CD4-positive, alpha-beta memory T cell (primary cell): ENCODE results near the gene POMGNT1. TPM values are rescaled to one million over a fixed set of nuclear protein-coding genes. Genes with fewer than 3 reads are reported as not detected.

Experiments
- CTCF ChIA-PET: fragments of 350-600 bp; sonication (Branson Sonifier 250); formaldehyde crosslinking; loops from one replicate; lab custom pipeline; 2021; ENCODE audit warnings: inconsistent platforms; ENCODE audit not compliant: partially characterized antibody; lab: Charles Lee
- POLR2A ChIA-PET: fragments of 350-600 bp; sonication (Branson Sonifier 250); formaldehyde crosslinking; loops from one replicate; lab custom pipeline; 2021; ENCODE audit not compliant: partially characterized antibody; lab: Charles Lee
- DNase-seq, 5 donors: peaks; one replicate each; pipeline versions ENCODE4 v3.0.0 to v3.0.0-alpha.2; 2020 to 2022; ENCODE audit warnings: mixed read lengths in 1 of 5
- H3K27ac ChIP-seq: one replicate; pipeline ENCODE4 v1.7.0; 2013; ENCODE audit warnings: low read depth, low read length
- H3K27me3 ChIP-seq: 2 replicates; pipeline ENCODE4 v1.7.0; 2013; ENCODE audit warnings: mild to moderate bottlenecking, low read length, moderate library complexity; ENCODE audit not compliant: insufficient read depth
- H3K36me3 ChIP-seq: 2 replicates; pipeline ENCODE4 v1.7.0; 2013; ENCODE audit warnings: mild to moderate bottlenecking, low read length, moderate library complexity; ENCODE audit not compliant: insufficient read depth
- H3K4me1 ChIP-seq: 2 replicates; pipeline ENCODE4 v1.7.0; 2013; ENCODE audit warnings: mild to moderate bottlenecking, low read length, moderate library complexity; ENCODE audit not compliant: insufficient read depth
- H3K4me3 ChIP-seq, 2 donors: one replicate each; pipeline ENCODE4 v1.7.0; 2013; ENCODE audit warnings: low read length in 2 of 2, mild to moderate bottlenecking in 1 of 2
- H3K9me3 ChIP-seq, 2 donors: one replicate each; pipeline ENCODE4 v1.7.0; 2013; ENCODE audit warnings: low read length in 2 of 2, control low read depth in 1 of 2; ENCODE audit not compliant: control insufficient read depth in 1 of 2
- H3K27ac Mint-ChIP-seq, 7 donors: one replicate each; pipeline ENCODE4 v1.8.0; 2020 to 2021; ENCODE audit warnings: mixed read lengths in 7 of 7, mild to moderate bottlenecking in 6 of 7, inconsistent platforms in 3 of 7, moderate library complexity in 3 of 7
- H3K27me3 Mint-ChIP-seq, 2 donors: one replicate each; pipeline ENCODE4 v1.8.0; 2020 to 2021; ENCODE audit warnings: mixed read lengths in 2 of 2
- H3K36me3 Mint-ChIP-seq, 2 donors: one replicate each; pipeline ENCODE4 v1.8.0; 2020 to 2021; ENCODE audit warnings: mixed read lengths in 2 of 2, inconsistent platforms in 1 of 2, mild to moderate bottlenecking in 1 of 2
- H3K4me1 Mint-ChIP-seq, 4 donors: one replicate each; pipeline ENCODE4 v1.8.0; 2020 to 2021; ENCODE audit warnings: mixed read lengths in 4 of 4, mild to moderate bottlenecking in 1 of 4
- H3K4me3 Mint-ChIP-seq, 8 donors: one replicate each; pipeline ENCODE4 v1.8.0; 2020 to 2021; ENCODE audit warnings: mixed read lengths in 8 of 8, mild to moderate bottlenecking in 7 of 8, moderate library complexity in 6 of 8, inconsistent platforms in 3 of 8
- H3K9me3 Mint-ChIP-seq, 8 donors: one replicate each; pipeline ENCODE4 v1.8.0; 2020 to 2021; ENCODE audit warnings: mixed read lengths in 8 of 8, mild to moderate bottlenecking in 5 of 8, inconsistent platforms in 3 of 8, moderate library complexity in 1 of 8
- intact Hi-C: fragments of 100-400 bp; cut with micrococcal nuclease; formaldehyde crosslinking; loops from one replicate; pipeline ENCODE4 v1.15.1; 2023
- polyA plus RNA-seq, 2 donors: library from polyadenylated mRNA; unstranded; fragments of 300-500 nt; fragmentation: Illumina TruSeq; gene quantifications; one replicate each; pipeline ENCODE4 v1.2.3, GENCODE V29; 2021
- total RNA-seq, 2 experiments: library from RNA; stranded (reverse); gene quantifications; one replicate each; pipeline ENCODE4 v1.2.3, GENCODE V29; 2021

Gene POMGNT1
- total and polyA plus RNA-seq, 4 experiments from 2014 or later, result 31.7 to 41.4 (median 36.5) TPM

DNA sequence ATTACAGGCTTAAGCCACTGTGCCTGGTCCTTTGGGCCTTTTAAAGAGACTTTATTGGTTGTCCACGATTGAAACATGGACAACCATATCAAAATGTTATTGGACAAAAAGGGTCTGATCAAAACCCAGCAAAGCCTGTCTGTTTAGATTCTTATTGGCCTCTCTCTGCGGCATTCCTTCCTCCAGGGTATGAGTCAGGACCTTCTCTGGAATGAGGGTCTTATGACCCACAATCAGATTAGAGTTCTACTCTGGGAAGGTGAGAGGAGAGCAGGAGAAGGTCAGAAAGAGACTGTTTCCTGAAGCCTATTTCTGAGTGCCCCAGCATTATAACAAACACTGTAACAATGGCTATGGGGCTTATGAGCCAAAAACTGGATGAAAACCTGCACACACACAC is 12.8 kb upstream of the POMGNT1 start:
- H3K4me1 Mint-ChIP-seq, result no peaks in the 10 kb centered on the region
- ChIA-PET POLR2A (no interaction called here), CTCF (no interaction called here)

GRCh38 chr1:46210561-46210960 is 12.3 kb upstream of the POMGNT1 start:
- no peaks in the 10 kb centered on the region for H3K36me3 ChIP-seq
- no peak for DNase-seq
- H3K36me3 Mint-ChIP-seq, result no peaks in the 10 kb centered on the region
- H3K27me3 Mint-ChIP-seq, result peaks cover 0 to 1% of the 10 kb centered on the region in 2 donors
- no peaks in the 10 kb centered on the region for H3K9me3 ChIP-seq
- H3K4me1 Mint-ChIP-seq, result no peaks in the 10 kb centered on the region
- H3K4me1 ChIP-seq, result no peaks in the 10 kb centered on the region
- H3K9me3 Mint-ChIP-seq, result no peaks in the 10 kb centered on the region
- H3K27ac Mint-ChIP-seq, result no peak overlapping the region
- H3K27ac ChIP-seq, result no peak overlapping the region
- no peak overlapping the region for H3K4me3 Mint-ChIP-seq
- POLR2A ChIA-PET, result no interaction called here
- no peaks in the 10 kb centered on the region for H3K27me3 ChIP-seq
- intact Hi-C loops, result no loop called here
- CTCF ChIA-PET, result no interaction called here
- no peak overlapping the region for H3K4me3 ChIP-seq

More for the DNA sequence above, 12.8 kb upstream of the POMGNT1 start:
- intact Hi-C loops, result no loop called here
- H3K27ac Mint-ChIP-seq, result no peak overlapping the region
- no peaks in the 10 kb centered on the region for H3K9me3 Mint-ChIP-seq
- no peak overlapping the region for H3K4me3 Mint-ChIP-seq
- Histone ChIP-seq H3K9me3 (no peaks in the 10 kb centered on the region), H3K27me3 (no peaks in the 10 kb centered on the region), H3K27ac (no peak overlapping the region), H3K4me1 (no peaks in the 10 kb centered on the region), H3K4me3 (no peak overlapping the region), H3K36me3 (no peaks in the 10 kb centered on the region)
- H3K36me3 Mint-ChIP-seq, result no peaks in the 10 kb centered on the region
- H3K27me3 Mint-ChIP-seq, result peaks cover 0 to 1% of the 10 kb centered on the region in 2 donors
- DNase-seq, result no peak

DNA sequence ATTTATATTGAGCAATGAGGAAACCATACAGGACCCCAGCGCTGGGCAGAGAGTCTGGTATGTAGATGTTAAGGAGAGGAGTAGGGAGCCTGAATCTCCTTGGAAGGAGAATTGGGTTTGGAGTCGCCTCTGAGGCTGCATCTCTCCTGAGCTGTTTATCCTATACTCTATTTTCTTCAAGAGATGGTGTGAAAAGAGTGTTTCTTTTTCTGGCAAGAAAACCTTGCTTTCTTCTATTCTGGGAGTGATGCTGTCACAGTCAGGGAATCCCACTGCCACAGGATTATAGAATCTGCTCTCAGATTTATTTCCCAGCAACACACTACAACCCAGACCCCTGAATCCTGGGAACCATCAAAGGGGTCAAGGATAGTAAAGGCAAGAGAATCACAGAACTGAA is 8.2 kb upstream of the POMGNT1 start:
- H3K4me1 Mint-ChIP-seq, result peaks cover 3 to 17% (median 5%) of the 10 kb centered on the region in 4 donors
- no peak overlapping the region for H3K27ac ChIP-seq
- DNase-seq, result no peak
- H3K9me3 Mint-ChIP-seq, result peaks cover 0 to 3% (median 0%) of the 10 kb centered on the region in 8 donors
- no peak overlapping the region for H3K27ac Mint-ChIP-seq
- H3K4me3 Mint-ChIP-seq, result no peak overlapping the region
- peaks cover 0 to 2% of the 10 kb centered on the region in 2 donors for H3K27me3 Mint-ChIP-seq
- no peaks in the 10 kb centered on the region for H3K36me3 Mint-ChIP-seq
- intact Hi-C loops, result no loop called here
- ChIA-PET POLR2A (no interaction called here), CTCF (interaction anchor here (1.2 kb wide), 1 partner anchor 17 kb away, joined by 5 read pairs; no protein-coding TSS in a partner anchor)
- H3K27me3 ChIP-seq, result no peaks in the 10 kb centered on the region
- no peaks in the 10 kb centered on the region for H3K36me3 ChIP-seq
- no peaks in the 10 kb centered on the region for H3K9me3 ChIP-seq
- H3K4me3 ChIP-seq, result no peak overlapping the region
- H3K4me1 ChIP-seq, result peaks cover 9% of the 10 kb centered on the region

GRCh38 chr1:46205791-46206190 is 7.6 kb upstream of the POMGNT1 start:
- Mint-ChIP-seq H3K36me3 (no peaks in the 10 kb centered on the region), H3K9me3 (peaks cover 0 to 3% (median 0%) of the 10 kb centered on the region in 8 donors), H3K4me1 (peaks cover 3 to 17% (median 5%) of the 10 kb centered on the region in 4 donors), H3K27me3 (peaks cover 0 to 2% of the 10 kb centered on the region in 2 donors), H3K4me3 (no peak overlapping the region), H3K27ac (no peak overlapping the region)
- H3K27me3 ChIP-seq, result no peaks in the 10 kb centered on the region
- no peaks in the 10 kb centered on the region for H3K9me3 ChIP-seq
- no peaks in the 10 kb centered on the region for H3K36me3 ChIP-seq
- intact Hi-C loops, result no loop called here
- ChIA-PET POLR2A (no interaction called here), CTCF (interaction anchor here (1.2 kb wide), 1 partner anchor 18 kb away, joined by 5 read pairs; no protein-coding TSS in a partner anchor)
- no peak for DNase-seq
- peaks cover 9% of the 10 kb centered on the region for H3K4me1 ChIP-seq
- H3K4me3 ChIP-seq, result no peak overlapping the region
- no peak overlapping the region for H3K27ac ChIP-seq

DNA sequence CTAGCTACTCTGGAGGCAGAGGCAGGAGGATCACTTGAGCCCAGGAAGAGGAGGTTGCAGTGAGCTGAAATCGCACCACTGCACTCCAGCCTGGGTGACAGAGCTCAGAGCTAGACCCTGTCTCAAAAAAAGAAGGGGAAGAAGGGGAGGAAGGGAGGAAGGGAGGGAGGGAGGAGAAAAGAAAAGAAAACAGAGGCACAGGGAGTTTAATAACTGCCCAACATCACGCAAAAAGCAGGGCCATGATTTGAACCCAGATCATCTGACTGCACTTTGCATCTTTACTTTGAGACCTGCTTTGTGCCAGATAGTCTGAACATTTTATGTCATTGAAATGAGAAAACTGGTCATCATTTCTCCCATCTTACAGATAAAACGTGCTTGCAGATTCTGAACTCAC is 6.9 kb upstream of the POMGNT1 start:
- H3K36me3 ChIP-seq, result no peaks in the 10 kb centered on the region
- H3K4me3 ChIP-seq, result no peak overlapping the region
- H3K27ac ChIP-seq, result no peak overlapping the region
- no peaks in the 10 kb centered on the region for H3K27me3 ChIP-seq
- no peak for DNase-seq
- peaks cover 3 to 20% (median 7%) of the 10 kb centered on the region in 4 donors for H3K4me1 Mint-ChIP-seq
- no peak overlapping the region for H3K4me3 Mint-ChIP-seq
- intact Hi-C loops, result no loop called here
- H3K36me3 Mint-ChIP-seq, result peaks cover 0 to 1% of the 10 kb centered on the region in 2 donors
- ChIA-PET CTCF (no interaction called here), POLR2A (no interaction called here)
- peaks cover 0 to 2% of the 10 kb centered on the region in 2 donors for H3K27me3 Mint-ChIP-seq
- peaks cover 9% of the 10 kb centered on the region for H3K4me1 ChIP-seq
- H3K27ac Mint-ChIP-seq, result no peak overlapping the region
- no peaks in the 10 kb centered on the region for H3K9me3 ChIP-seq
- peaks cover 0 to 3% (median 0%) of the 10 kb centered on the region in 8 donors for H3K9me3 Mint-ChIP-seq

DNA sequence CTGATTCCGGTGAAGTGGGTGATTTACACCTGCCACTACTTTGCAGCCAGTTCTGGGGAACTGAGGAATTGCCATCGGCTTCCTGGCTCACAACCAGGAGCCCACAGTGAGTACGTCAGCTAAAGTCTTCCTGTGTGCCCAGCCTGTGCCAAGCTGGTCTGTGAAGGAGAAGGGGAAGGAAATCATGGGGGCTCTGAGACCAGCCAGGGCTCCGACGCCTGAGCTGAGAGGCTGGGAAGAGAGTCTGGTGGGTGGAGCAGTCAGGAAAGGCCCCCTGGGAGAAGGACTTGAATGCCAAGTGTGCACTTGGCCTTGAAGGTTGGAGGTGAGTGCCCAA is 6.1 kb upstream of the POMGNT1 start:
- H3K36me3 Mint-ChIP-seq, result peaks cover 0 to 1% of the 10 kb centered on the region in 2 donors
- peak overlapping the region in 1 of 8 donors; percentile 46 for H3K4me3 Mint-ChIP-seq
- peaks cover 3 to 23% (median 9%) of the 10 kb centered on the region in 4 donors for H3K4me1 Mint-ChIP-seq
- ChIA-PET POLR2A (no interaction called here), CTCF (interaction anchor here (1.6 kb wide), 1 partner anchor 19 kb away, joined by 4 read pairs; no protein-coding TSS in a partner anchor)
- H3K4me1 ChIP-seq, result peaks cover 11% of the 10 kb centered on the region
- DNase-seq, result no peak
- no peaks in the 10 kb centered on the region for H3K36me3 ChIP-seq
- intact Hi-C loops, result no loop called here
- no peaks in the 10 kb centered on the region for H3K9me3 ChIP-seq
- peaks cover 0 to 2% of the 10 kb centered on the region in 2 donors for H3K27me3 Mint-ChIP-seq
- no peak overlapping the region for H3K4me3 ChIP-seq
- H3K27ac Mint-ChIP-seq, result no peak overlapping the region
- no peaks in the 10 kb centered on the region for H3K27me3 ChIP-seq
- no peak overlapping the region for H3K27ac ChIP-seq
- peaks cover 0 to 3% (median 0%) of the 10 kb centered on the region in 8 donors for H3K9me3 Mint-ChIP-seq

DNA sequence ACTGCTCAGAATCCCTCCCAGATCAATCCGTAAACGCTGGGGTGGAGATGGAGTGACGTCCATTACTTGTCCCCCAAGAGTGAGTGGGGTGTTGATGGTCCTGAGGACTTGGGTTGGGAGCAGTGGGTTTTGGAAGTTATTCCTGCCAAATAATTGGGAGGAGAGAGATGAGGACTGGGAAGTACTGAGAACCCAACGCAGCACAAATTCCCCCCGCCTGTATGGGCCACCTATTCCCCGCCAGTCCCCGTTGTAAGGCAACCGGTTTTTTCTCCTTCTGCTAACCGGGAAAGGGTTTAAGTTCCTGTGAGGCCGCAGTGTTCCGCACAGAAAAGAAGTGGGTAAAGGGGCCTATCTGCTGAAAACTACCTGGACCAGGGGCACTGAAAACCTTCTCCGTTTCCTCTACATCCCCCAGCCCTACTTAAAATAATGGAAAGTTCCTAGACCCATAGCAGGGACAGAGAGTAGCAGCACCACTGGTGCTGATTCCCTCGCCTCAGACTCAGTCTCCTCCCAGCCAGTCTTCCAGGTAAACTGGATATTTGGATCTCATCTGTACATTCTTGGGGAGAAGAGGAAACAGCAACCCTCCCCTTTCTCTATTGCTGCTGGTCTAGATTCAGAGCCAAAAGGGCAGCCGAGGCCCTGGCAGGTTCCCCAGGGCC is 5.6 kb upstream of the POMGNT1 start:
- peak overlapping the region in 1 of 7 donors; percentile 33 for H3K27ac Mint-ChIP-seq
- Histone ChIP-seq H3K36me3 (no peaks in the 10 kb centered on the region), H3K4me1 (peaks cover 16% of the 10 kb centered on the region), H3K27me3 (no peaks in the 10 kb centered on the region), H3K27ac (no peak overlapping the region), H3K4me3 (no peak overlapping the region), H3K9me3 (no peaks in the 10 kb centered on the region)
- H3K9me3 Mint-ChIP-seq, result peaks cover 0 to 3% (median 0%) of the 10 kb centered on the region in 8 donors
- intact Hi-C loops, result no loop called here
- peak overlapping the region in 6 of 8 donors; percentile 21 to 69 (median 32) for H3K4me3 Mint-ChIP-seq
- H3K4me1 Mint-ChIP-seq, result peaks cover 6 to 23% (median 11%) of the 10 kb centered on the region in 4 donors
- CTCF ChIA-PET, result interaction anchor here (1.6 kb wide), 1 partner anchor 20 kb away, joined by 4 read pairs; no protein-coding TSS in a partner anchor
- no peak for DNase-seq
- H3K36me3 Mint-ChIP-seq, result peaks cover 0 to 1% of the 10 kb centered on the region in 2 donors
- POLR2A ChIA-PET, result no interaction called here
- peaks cover 0 to 2% of the 10 kb centered on the region in 2 donors for H3K27me3 Mint-ChIP-seq
